ENCODE results near the gene ADORA2A.

ADORA2A gene

GRCh38 chr22:24408630-24409029 is 18.8 kb upstream of the ADORA2A start:
- TF ChIP-seq, protein P1, sequence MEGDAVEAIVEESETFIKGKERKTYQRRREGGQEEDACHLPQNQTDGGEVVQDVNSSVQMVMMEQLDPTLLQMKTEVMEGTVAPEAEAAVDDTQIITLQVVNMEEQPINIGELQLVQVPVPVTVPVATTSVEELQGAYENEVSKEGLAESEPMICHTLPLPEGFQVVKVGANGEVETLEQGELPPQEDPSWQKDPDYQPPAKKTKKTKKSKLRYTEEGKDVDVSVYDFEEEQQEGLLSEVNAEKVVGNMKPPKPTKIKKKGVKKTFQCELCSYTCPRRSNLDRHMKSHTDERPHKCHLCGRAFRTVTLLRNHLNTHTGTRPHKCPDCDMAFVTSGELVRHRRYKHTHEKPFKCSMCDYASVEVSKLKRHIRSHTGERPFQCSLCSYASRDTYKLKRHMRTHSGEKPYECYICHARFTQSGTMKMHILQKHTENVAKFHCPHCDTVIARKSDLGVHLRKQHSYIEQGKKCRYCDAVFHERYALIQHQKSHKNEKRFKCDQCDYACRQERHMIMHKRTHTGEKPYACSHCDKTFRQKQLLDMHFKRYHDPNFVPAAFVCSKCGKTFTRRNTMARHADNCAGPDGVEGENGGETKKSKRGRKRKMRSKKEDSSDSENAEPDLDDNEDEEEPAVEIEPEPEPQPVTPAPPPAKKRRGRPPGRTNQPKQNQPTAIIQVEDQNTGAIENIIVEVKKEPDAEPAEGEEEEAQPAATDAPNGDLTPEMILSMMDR (IDR thresholded peaks at IDR 0.05) = no peak
- DNase-seq = no peak
- Mint-ChIP-seq H3K27ac (peak overlapping the region; percentile 90), H3K4me1 (peaks cover 76% of the 10 kb centered on the region), H3K9me3 (no peaks in the 10 kb centered on the region), H3K4me3 (no peak overlapping the region), H3K36me3 (ENCODE audit: low read depth) (peaks cover 23% of the 10 kb centered on the region), H3K27me3 (ENCODE audit: low read depth, poor library complexity) (no peaks in the 10 kb centered on the region)

- no peak overlapping the region for H3K27ac Mint-ChIP-seq
- H3K9me3 Mint-ChIP-seq = no peaks in the 10 kb centered on the region
- H3K36me3 Mint-ChIP-seq (ENCODE audit: low read depth) = peaks cover 16% of the 10 kb centered on the region
- no peak overlapping the region for H3K4me3 Mint-ChIP-seq
- H3K4me1 Mint-ChIP-seq = peaks cover 87% of the 10 kb centered on the region
- H3K27me3 Mint-ChIP-seq (ENCODE audit: low read depth, poor library complexity) = no peaks in the 10 kb centered on the region
- no peak for DNase-seq
- TF ChIP-seq, protein P1 (IDR thresholded peaks at IDR 0.05) = no peak
Observed at GRCh38 chr22:24409707-24410106, 17.7 kb upstream of the ADORA2A start.

GRCh38 chr22:24410110-24410856 is 17.1 kb upstream of the ADORA2A start:
- Mint-ChIP-seq H3K36me3 (ENCODE audit: low read depth) (peaks cover 12% of the 10 kb centered on the region), H3K4me3 (no peak overlapping the region), H3K27me3 (ENCODE audit: low read depth, poor library complexity) (no peaks in the 10 kb centered on the region), H3K9me3 (no peaks in the 10 kb centered on the region), H3K27ac (no peak overlapping the region), H3K4me1 (peaks cover 89% of the 10 kb centered on the region)
- no peak for DNase-seq
- TF ChIP-seq, protein P1 (IDR thresholded peaks at IDR 0.05) = no peak

DNA sequence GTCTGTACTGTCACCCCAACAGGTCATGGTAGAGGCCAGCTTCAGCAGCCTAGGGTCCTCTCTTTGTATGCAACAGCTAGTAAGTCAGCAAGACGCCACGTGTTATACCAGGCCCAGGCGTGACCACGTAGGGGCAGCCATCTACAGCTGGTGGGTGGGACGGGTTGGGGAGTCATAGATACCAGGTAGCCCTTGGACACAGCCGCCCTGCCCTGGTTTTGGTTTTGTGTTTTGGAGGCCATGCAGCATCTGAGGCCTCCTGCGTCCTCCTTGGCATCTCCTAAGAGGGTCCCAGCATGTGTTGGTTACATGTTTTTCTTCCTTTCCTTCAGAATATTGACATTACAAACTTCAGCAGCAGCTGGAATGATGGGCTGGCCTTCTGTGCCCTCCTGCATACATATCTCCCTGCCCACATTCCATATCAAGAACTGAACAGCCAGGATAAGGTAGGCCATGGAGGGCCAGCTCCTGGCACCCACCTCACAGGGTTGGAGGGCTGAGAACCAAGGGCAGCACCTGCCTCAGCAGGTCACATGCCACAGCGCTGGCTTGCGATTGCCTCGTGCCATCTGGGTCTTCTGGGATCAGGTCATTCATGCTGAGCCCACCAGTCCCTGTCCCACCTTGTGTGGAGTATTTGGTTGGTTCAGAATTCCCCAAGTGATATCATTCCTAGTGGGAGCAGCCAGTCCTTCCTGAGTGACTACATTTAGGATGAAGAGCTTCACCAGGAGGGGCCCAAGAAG is 16.0 kb upstream of the ADORA2A start:
- Mint-ChIP-seq H3K4me1 (peaks cover 80% of the 10 kb centered on the region), H3K36me3 (ENCODE audit: low read depth) (peaks cover 14% of the 10 kb centered on the region), H3K9me3 (no peaks in the 10 kb centered on the region), H3K27ac (no peak overlapping the region), H3K27me3 (ENCODE audit: low read depth, poor library complexity) (no peaks in the 10 kb centered on the region), H3K4me3 (no peak overlapping the region)
- TF ChIP-seq, protein P1 (IDR thresholded peaks at IDR 0.05) = no peak
- DNase-seq = no peak

DNA sequence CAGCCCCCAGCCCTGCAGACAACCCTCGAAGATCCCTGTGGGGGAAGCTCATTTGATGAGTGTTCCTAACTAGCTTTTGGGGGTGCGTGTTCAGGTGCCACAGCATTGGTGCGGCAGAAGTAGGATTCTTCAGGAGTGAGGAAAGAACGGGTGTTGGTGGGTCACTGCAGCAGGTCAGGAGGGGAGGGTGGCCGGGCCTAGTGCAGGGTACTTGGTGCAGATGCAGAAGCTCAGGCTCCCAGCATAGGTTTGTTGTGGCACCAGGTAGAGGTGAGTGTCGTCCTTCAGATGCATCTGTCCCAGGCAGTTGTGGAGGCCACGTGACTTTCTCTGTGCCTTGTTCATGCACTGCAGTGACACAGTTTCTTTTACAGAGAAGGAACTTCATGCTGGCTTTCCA is 15.1 kb upstream of the ADORA2A start:
- Mint-ChIP-seq H3K27me3 (ENCODE audit: low read depth, poor library complexity) (no peaks in the 10 kb centered on the region), H3K27ac (peak overlapping the region; percentile 74), H3K4me1 (peaks cover 72% of the 10 kb centered on the region), H3K4me3 (no peak overlapping the region), H3K9me3 (no peaks in the 10 kb centered on the region), H3K36me3 (ENCODE audit: low read depth) (peaks cover 14% of the 10 kb centered on the region)
- DNase-seq = no peak
- TF ChIP-seq, protein P1 (IDR thresholded peaks at IDR 0.05) = no peak
